ENCODE data around the gene EXOC7. TPM values are rescaled to one million over a fixed set of nuclear protein-coding genes. Genes with fewer than 3 reads are reported as not detected.
A peak's percentile ranks its signal among the peaks of the same experiment; 100 is the strongest.
"Not testable (repeated sequence)": the region's sequence is repeated elsewhere in the genome, so short reads cannot be mapped to it uniquely, and the experiment has no call there.

Gene EXOC7
- polyA plus RNA-seq, 10 donors: 63.9 to 103 (median 82.0) TPM

GRCh38 chr17:76076765-76077583 lies 26.6 kb downstream of the EXOC7 start:
- DNase-seq: peak in 1 of 3 donors; percentile 50

- DNase-seq: no peak
Measured at GRCh38 chr17:76076146-76076764, 27.3 kb downstream of the EXOC7 start.

- peak in 1 of 3 donors; percentile 30 for DNase-seq
Measured at GRCh38 chr17:76075364-76076145, 28.0 kb downstream of the EXOC7 start.

GRCh38 chr17:76074390-76075363 lies 28.9 kb downstream of the EXOC7 start, which contains the start of gene GALR2:
Gene GALR2, plus strand, starts transcription at chr17:76074781. Its CDS starts 103 bp downstream, at chr17:76074884.
- DNase-seq: peak in 1 of 3 donors; percentile 22

GRCh38 chr17:76072148-76072858 lies 31.3 kb downstream of the EXOC7 start, which contains the start of gene SRP68:
Gene SRP68, minus strand, starts transcription at chr17:76072517. Its CDS starts 26 bp downstream, at chr17:76072491.
- peak; percentile 89 to 97 (median 92) for DNase-seq

GRCh38 chr17:76071531-76072147 lies 31.9 kb downstream of the EXOC7 start:
- DNase-seq: no peak

GRCh38 chr17:76065775-76066174 lies 37.8 kb downstream of the EXOC7 start:
- DNase-seq: no peak

GRCh38 chr17:76063875-76064546 lies 39.6 kb downstream of the EXOC7 start:
- DNase-seq: no peak

GRCh38 chr17:76058264-76058663 lies 45.3 kb downstream of the EXOC7 start:
- not testable (repeated sequence) for DNase-seq

- no peak for DNase-seq
Measured at GRCh38 chr17:76056882-76057281, 46.7 kb downstream of the EXOC7 start.

GRCh38 chr17:76054112-76054476 lies 49.5 kb downstream of the EXOC7 start:
- DNase-seq: no peak

GRCh38 chr17:76053246-76054111 lies 50.1 kb downstream of the EXOC7 start:
- DNase-seq: no peak

- DNase-seq: no peak
Measured at GRCh38 chr17:76051561-76051960, 52.0 kb downstream of the EXOC7 start.

- DNase-seq: no peak
Measured at GRCh38 chr17:76050538-76051467, 52.8 kb downstream of the EXOC7 start.

- DNase-seq: no peak
Measured at GRCh38 chr17:76049836-76050537, 53.6 kb downstream of the EXOC7 start.

- no peak for DNase-seq
Measured at GRCh38 chr17:76049239-76049638, 54.3 kb downstream of the EXOC7 start.
